Omental fat pad (tissue), 4 donors: Measurements from ENCODE around the gene SPATA1. TPM values are rescaled to one million over a fixed set of nuclear protein-coding genes. Genes with fewer than 3 reads are reported as not detected.

Experiments used
- ATAC-seq: fragments of 150-250 bp; one replicate; pipeline ENCODE4 v1.9.1; 2016; ENCODE audit warnings: mild to moderate bottlenecking, moderate library complexity; ENCODE audit not compliant: low FRiP score
- DNase-seq: peaks from one replicate; pipeline ENCODE4 v3.0.0-alpha.2; 2019; ENCODE audit warnings: low spot score
- CTCF ChIP-seq, 3 donors: fragments of 450-650 bp; IDR thresholded peaks; one replicate each; pipeline ENCODE4 v1.5.1; 2016 to 2017; ENCODE audit warnings: antibody characterized with exemption in 3 of 3, mild to moderate bottlenecking in 3 of 3, moderate library complexity in 2 of 3
- total RNA-seq, 4 donors: library from RNA; depleted of rRNA; stranded (reverse); fragments of >200 nt; gene quantifications; one replicate each; pipeline ENCODE4 v1.1.0, GENCODE V29; 2016

Gene SPATA1
- 1 to 10 TPM in 3 of 4 donors, under 1 TPM in 1; 0.31 to 7.9 (median 3.1) TPM for total RNA-seq

- no peak for TF ChIP-seq CTCF (IDR thresholded peaks at IDR 0.05)
- DNase-seq (peak; percentile 95), ATAC-seq (peak; percentile 97)
These were observed at the start of gene SPATA1, which contains the start of gene GNG5 for GRCh38 chr1:84506002-84506728. Gene SPATA1 (plus strand): TSS chr1:84506386. CDS start chr1:84516360, 9,974 bp downstream. Gene GNG5 (minus strand): TSS chr1:84506581. CDS start chr1:84506091, 490 bp downstream.

- no peak for DNase-seq
- no peak for TF ChIP-seq CTCF (IDR thresholded peaks at IDR 0.05)
- no peak for ATAC-seq
These were observed 44.1 kb upstream of the SPATA1 start for GRCh38 chr1:84462118-84462517.

- no peak for DNase-seq
- no peak for ATAC-seq
- TF ChIP-seq CTCF (IDR thresholded peaks at IDR 0.05), result no peak
These were observed 38.9 kb upstream of the SPATA1 start for GRCh38 chr1:84467298-84467697.

GRCh38 chr1:84476225-84476624, 30.0 kb upstream of the SPATA1 start:
- ATAC-seq (no peak), DNase-seq (no peak)
- TF ChIP-seq CTCF (IDR thresholded peaks at IDR 0.05), result no peak

- DNase-seq (peak; percentile 35), ATAC-seq (peak; percentile 89)
- no peak for TF ChIP-seq CTCF (IDR thresholded peaks at IDR 0.05)
These were observed 27.0 kb upstream of the SPATA1 start, which contains the start of gene RPF1 for GRCh38 chr1:84478876-84479868. Gene RPF1 (plus strand): TSS chr1:84479266. CDS start chr1:84479282, 16 bp downstream.

GRCh38 chr1:84479998-84480397, 26.2 kb upstream of the SPATA1 start:
- DNase-seq, result no peak
- ATAC-seq, result no peak
- no peak for TF ChIP-seq CTCF (IDR thresholded peaks at IDR 0.05)
